NCI-H187 (cell line): ENCODE measurements around the gene ASTN2.

Experiments
- DNase-seq, 2 experiments: peaks; one replicate each; lab custom pipeline; 2025; lab: John Stamatoyannopoulos, UW

The ASTN2 gene

GRCh38 chr9:117245175-117245829 is 169.6 kb downstream of the ASTN2 start:
- DNase-seq = no peak

GRCh38 chr9:117242082-117242481 is 172.8 kb downstream of the ASTN2 start:
- no peak for DNase-seq

GRCh38 chr9:117239428-117239827 is 175.4 kb downstream of the ASTN2 start:
- no peak for DNase-seq

GRCh38 chr9:117234103-117234502 is 180.8 kb downstream of the ASTN2 start:
- DNase-seq = no peak

- DNase-seq = no peak
Observed at GRCh38 chr9:117233016-117233415, 181.8 kb downstream of the ASTN2 start.

- DNase-seq = no peak
Observed at GRCh38 chr9:117232281-117232680, 182.6 kb downstream of the ASTN2 start.

- DNase-seq = no peak
Observed at GRCh38 chr9:117231012-117231411, 183.8 kb downstream of the ASTN2 start.

- DNase-seq = peak in 1 of 2 experiments; percentile 1
Observed at GRCh38 chr9:117224695-117225094, 190.2 kb downstream of the ASTN2 start.

GRCh38 chr9:117218951-117219350 is 195.9 kb downstream of the ASTN2 start:
- DNase-seq = no peak

GRCh38 chr9:117214416-117214815 is 200.4 kb downstream of the ASTN2 start:
- no peak for DNase-seq

- no peak for DNase-seq
Observed at GRCh38 chr9:117211280-117211679, 203.6 kb downstream of the ASTN2 start.

GRCh38 chr9:117205806-117206205 is 209.1 kb downstream of the ASTN2 start:
- DNase-seq = no peak

GRCh38 chr9:117204971-117205370 is 209.9 kb downstream of the ASTN2 start:
- no peak for DNase-seq

GRCh38 chr9:117191504-117192261 is 223.2 kb downstream of the ASTN2 start:
- no peak for DNase-seq

- no peak for DNase-seq
Observed at GRCh38 chr9:117189121-117189520, 225.7 kb downstream of the ASTN2 start.

GRCh38 chr9:117188394-117188793 is 226.5 kb downstream of the ASTN2 start:
- DNase-seq = no peak

GRCh38 chr9:117187498-117187897 is 227.4 kb downstream of the ASTN2 start:
- no peak for DNase-seq

- no peak for DNase-seq
Observed at GRCh38 chr9:117184173-117184572, 230.7 kb downstream of the ASTN2 start.

- DNase-seq = no peak
Observed at GRCh38 chr9:117182046-117182445, 232.8 kb downstream of the ASTN2 start.

- DNase-seq = no peak
Observed at GRCh38 chr9:117180896-117181445, 233.9 kb downstream of the ASTN2 start.

- DNase-seq = no peak
Observed at GRCh38 chr9:117178596-117179375, 236.1 kb downstream of the ASTN2 start.

GRCh38 chr9:117170567-117170966 is 244.3 kb downstream of the ASTN2 start:
- no peak for DNase-seq
